CD14-positive monocyte (primary cell): ENCODE measurements around the gene NFE2L3. TPM values are rescaled to one million over a fixed set of nuclear protein-coding genes. Genes with fewer than 3 reads are reported as not detected.

ENCODE experiments used
- DNase-seq, 3 donors: peaks; one replicate each; pipeline ENCODE4 v3.0.0-alpha.2; 2011 to 2022
- H2AFZ ChIP-seq: 2 replicates; pipeline ENCODE4 v1.6.0; 2012; ENCODE audit warnings: mild to moderate bottlenecking, low read depth, low read length, inconsistent platforms; ENCODE audit not compliant: insufficient read depth, poor library complexity, severe bottlenecking
- H3K27ac ChIP-seq, 2 donors: 1 replicate in 1 of 2; 2 replicates in 1 of 2; pipeline ENCODE4 v1.5.1; 2012 to 2013; ENCODE audit warnings: low read length in 2 of 2, control low read depth in 1 of 2, inconsistent platforms in 1 of 2, low read depth in 1 of 2, mild to moderate bottlenecking in 1 of 2
- H3K27me3 ChIP-seq, 2 donors: one replicate each; pipeline versions ENCODE4 v1.6.0 to v1.6.1; 2011 to 2013; ENCODE audit warnings: low read length in 2 of 2; ENCODE audit not compliant: control insufficient read depth in 2 of 2, insufficient read depth in 2 of 2
- H3K36me3 ChIP-seq, 2 donors: replicated peaks in 1 of 2; 1 replicate in 1 of 2; 2 replicates in 1 of 2; pipeline versions ENCODE4 v1.5.1 to v1.6.1; 2012 to 2013; ENCODE audit warnings: low read length in 2 of 2, control low read depth in 1 of 2, inconsistent platforms in 1 of 2, mild to moderate bottlenecking in 1 of 2; ENCODE audit not compliant: insufficient read depth in 2 of 2, control insufficient read depth in 1 of 2
- H3K4me1 ChIP-seq, 2 donors: 1 replicate in 1 of 2; 2 replicates in 1 of 2; pipeline versions ENCODE4 v1.5.1 to v1.6.1; 2012 to 2013; ENCODE audit warnings: low read length in 2 of 2, control low read depth in 1 of 2, inconsistent platforms in 1 of 2, mild to moderate bottlenecking in 1 of 2, moderate library complexity in 1 of 2; ENCODE audit not compliant: insufficient read depth in 2 of 2, control insufficient read depth in 1 of 2
- H3K4me2 ChIP-seq: replicated peaks from 2 replicates; pipeline ENCODE3; 2012; ENCODE audit warnings: low read length, moderate library complexity, mild to moderate bottlenecking; ENCODE audit not compliant: poor library complexity, severe bottlenecking; ENCODE audit errors: extremely low read depth
- H3K4me3 ChIP-seq, 3 experiments: fragments of 200-600 bp in 1 of 3; sonication (generic) in 1 of 3; replicated peaks in 1 of 3; 1 replicate in 2 of 3; 2 replicates in 1 of 3; pipeline ENCODE4 v1.5.1; 2011 to 2013; ENCODE audit warnings: low read length in 3 of 3, mild to moderate bottlenecking in 3 of 3, control low read depth in 2 of 3, low read depth in 2 of 3, inconsistent platforms in 1 of 3, moderate library complexity in 1 of 3
- H3K79me2 ChIP-seq: 2 replicates; pipeline ENCODE4 v1.6.0; 2012; ENCODE audit warnings: mild to moderate bottlenecking, control low read depth, inconsistent platforms, low read length, moderate library complexity; ENCODE audit not compliant: insufficient read depth
- H3K9ac ChIP-seq: 2 replicates; pipeline ENCODE4 v1.6.0; 2017; ENCODE audit warnings: low read length, mild to moderate bottlenecking; ENCODE audit not compliant: insufficient read depth, poor library complexity, severe bottlenecking
- H3K9me3 ChIP-seq, 2 donors: replicated peaks in 1 of 2; 1 replicate in 1 of 2; 2 replicates in 1 of 2; pipeline versions ENCODE4 v1.5.1 to v1.6.1; 2012 to 2013; ENCODE audit warnings: low read length in 2 of 2, control low read depth in 1 of 2; ENCODE audit not compliant: control insufficient read depth in 1 of 2, insufficient read depth in 1 of 2
- H4K20me1 ChIP-seq: 2 replicates; pipeline ENCODE4 v1.6.0; 2012; ENCODE audit warnings: mild to moderate bottlenecking, low read length, control low read depth, moderate library complexity; ENCODE audit not compliant: insufficient read depth
- H3K27ac Mint-ChIP-seq, 7 donors: one replicate each; pipeline ENCODE4 v1.8.0; 2020; ENCODE audit warnings: mild to moderate bottlenecking in 7 of 7, mixed read lengths in 7 of 7, moderate library complexity in 6 of 7, inconsistent platforms in 2 of 7
- H3K27me3 Mint-ChIP-seq, 3 donors: one replicate each; pipeline ENCODE4 v1.8.0; 2021 to 2022; ENCODE audit warnings: low read depth in 3 of 3, mild to moderate bottlenecking in 3 of 3, mixed read lengths in 3 of 3, moderate library complexity in 3 of 3, inconsistent platforms in 1 of 3
- H3K36me3 Mint-ChIP-seq, 2 donors: one replicate each; pipeline ENCODE4 v1.8.0; 2020; ENCODE audit warnings: mixed read lengths in 2 of 2, inconsistent platforms in 1 of 2, mild to moderate bottlenecking in 1 of 2
- H3K4me1 Mint-ChIP-seq: one replicate; pipeline ENCODE4 v1.8.0; 2020; ENCODE audit warnings: mild to moderate bottlenecking, mixed read lengths
- H3K4me3 Mint-ChIP-seq, 2 donors: one replicate each; pipeline ENCODE4 v1.8.0; 2020; ENCODE audit warnings: mild to moderate bottlenecking in 2 of 2, mixed read lengths in 2 of 2, moderate library complexity in 1 of 2
- H3K9me3 Mint-ChIP-seq, 7 donors: one replicate each; pipeline ENCODE4 v1.8.0; 2020 to 2022; ENCODE audit warnings: mixed read lengths in 7 of 7, mild to moderate bottlenecking in 6 of 7, moderate library complexity in 6 of 7, inconsistent platforms in 2 of 7
- WGBS: methylation state at CpG from one replicate; pipeline ENCODE4 v1.1.5; 2013; ENCODE audit warnings: missing lambda C conversion rate; ENCODE audit not compliant: insufficient coverage; 5-methylcytosine and 5-hydroxymethylcytosine counted together
- intact Hi-C, 2 donors: fragments of 100-400 bp; cut with micrococcal nuclease; formaldehyde crosslinking; loops; one replicate each; pipeline versions ENCODE4 v1.15.0 to v1.15.1; 2023
- polyA plus RNA-seq, 3 donors: library from polyadenylated mRNA; depleted of rRNA in 1 of 3; unstranded in 2 of 3; stranded (reverse) in 1 of 3; fragments of 300-500 nt in 2 of 3; fragments of >200 nt in 1 of 3; fragmentation: Illumina TruSeq in 2 of 3; gene quantifications; 1 replicate in 2 of 3; 2 replicates in 1 of 3; pipeline ENCODE4 v1.2.3, GENCODE V29; 2012 to 2021
- TF ChIP-seq, protein P1 (sequence below): fragments of 200-600 bp; IDR thresholded peaks from one replicate; pipeline ENCODE4 v1.8.0; 2022; ENCODE audit warnings: antibody characterized with exemption, mild to moderate bottlenecking

Gene NFE2L3
- polyA plus RNA-seq, 3 donors: 4.4 to 17.2 (median 10.6) TPM

DNA sequence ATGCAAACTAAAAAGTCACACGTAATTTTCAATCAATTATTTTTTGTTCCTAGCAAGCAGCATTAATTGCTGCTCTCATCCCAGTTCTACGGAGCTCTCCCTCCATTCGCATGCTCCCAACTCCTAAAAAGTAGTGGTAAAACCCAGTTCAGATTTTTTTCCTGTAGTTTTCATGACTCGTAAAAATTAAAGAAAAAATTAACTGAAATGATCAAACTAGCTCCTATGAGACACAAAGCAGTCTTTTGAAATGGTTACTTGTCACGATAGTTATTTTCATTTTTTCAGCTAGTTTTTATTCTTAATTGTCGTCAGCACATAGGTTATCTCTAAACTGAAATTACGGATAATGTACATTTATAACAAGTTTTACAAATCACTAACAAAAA, 46.8 kb downstream of the NFE2L3 start:
- Mint-ChIP-seq H3K9me3 (peaks cover 0 to 6% (median 2%) of the 10 kb centered on the region in 7 donors), H3K27ac (peak overlapping the region; percentile 92 to 100 (median 100)), H3K36me3 (peaks cover 45 to 47% of the 10 kb centered on the region in 2 donors), H3K27me3 (peaks cover 0 to 4% (median 0%) of the 10 kb centered on the region in 3 donors), H3K4me1 (peaks cover 42% of the 10 kb centered on the region), H3K4me3 (peak overlapping the region; percentile 99 to 100)
- Histone ChIP-seq H3K4me3 (peak overlapping the region; percentile 65 to 99 (median 67)), H2AFZ (no peak overlapping the region), H3K79me2 (peaks cover 91% of the 10 kb centered on the region), H3K36me3 (peaks cover 34 to 36% of the 10 kb centered on the region in 2 donors), H3K9ac (peak overlapping the region; percentile 91), H4K20me1 (peaks cover 73% of the 10 kb centered on the region), H3K27ac (peak overlapping the region in 1 of 2 donors; percentile 93), H3K27me3 (no peaks in the 10 kb centered on the region), H3K4me2 (peak overlapping the region; percentile 84), H3K9me3 (no peaks in the 10 kb centered on the region), H3K4me1 (peaks cover 45 to 52% of the 10 kb centered on the region in 2 donors)
- DNase-seq: no peak
- intact Hi-C loops: loop anchor here (1.0 to 10.0 kb wide), 7 partner anchors 7 to 306 kb away; partner anchors contain the start of gene NFE2L3 (in 1 of the 2)
- 0% methylated on average over 2 of the region's 7 CpGs for WGBS
- TF ChIP-seq, protein P1, sequence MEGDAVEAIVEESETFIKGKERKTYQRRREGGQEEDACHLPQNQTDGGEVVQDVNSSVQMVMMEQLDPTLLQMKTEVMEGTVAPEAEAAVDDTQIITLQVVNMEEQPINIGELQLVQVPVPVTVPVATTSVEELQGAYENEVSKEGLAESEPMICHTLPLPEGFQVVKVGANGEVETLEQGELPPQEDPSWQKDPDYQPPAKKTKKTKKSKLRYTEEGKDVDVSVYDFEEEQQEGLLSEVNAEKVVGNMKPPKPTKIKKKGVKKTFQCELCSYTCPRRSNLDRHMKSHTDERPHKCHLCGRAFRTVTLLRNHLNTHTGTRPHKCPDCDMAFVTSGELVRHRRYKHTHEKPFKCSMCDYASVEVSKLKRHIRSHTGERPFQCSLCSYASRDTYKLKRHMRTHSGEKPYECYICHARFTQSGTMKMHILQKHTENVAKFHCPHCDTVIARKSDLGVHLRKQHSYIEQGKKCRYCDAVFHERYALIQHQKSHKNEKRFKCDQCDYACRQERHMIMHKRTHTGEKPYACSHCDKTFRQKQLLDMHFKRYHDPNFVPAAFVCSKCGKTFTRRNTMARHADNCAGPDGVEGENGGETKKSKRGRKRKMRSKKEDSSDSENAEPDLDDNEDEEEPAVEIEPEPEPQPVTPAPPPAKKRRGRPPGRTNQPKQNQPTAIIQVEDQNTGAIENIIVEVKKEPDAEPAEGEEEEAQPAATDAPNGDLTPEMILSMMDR: no peak

DNA sequence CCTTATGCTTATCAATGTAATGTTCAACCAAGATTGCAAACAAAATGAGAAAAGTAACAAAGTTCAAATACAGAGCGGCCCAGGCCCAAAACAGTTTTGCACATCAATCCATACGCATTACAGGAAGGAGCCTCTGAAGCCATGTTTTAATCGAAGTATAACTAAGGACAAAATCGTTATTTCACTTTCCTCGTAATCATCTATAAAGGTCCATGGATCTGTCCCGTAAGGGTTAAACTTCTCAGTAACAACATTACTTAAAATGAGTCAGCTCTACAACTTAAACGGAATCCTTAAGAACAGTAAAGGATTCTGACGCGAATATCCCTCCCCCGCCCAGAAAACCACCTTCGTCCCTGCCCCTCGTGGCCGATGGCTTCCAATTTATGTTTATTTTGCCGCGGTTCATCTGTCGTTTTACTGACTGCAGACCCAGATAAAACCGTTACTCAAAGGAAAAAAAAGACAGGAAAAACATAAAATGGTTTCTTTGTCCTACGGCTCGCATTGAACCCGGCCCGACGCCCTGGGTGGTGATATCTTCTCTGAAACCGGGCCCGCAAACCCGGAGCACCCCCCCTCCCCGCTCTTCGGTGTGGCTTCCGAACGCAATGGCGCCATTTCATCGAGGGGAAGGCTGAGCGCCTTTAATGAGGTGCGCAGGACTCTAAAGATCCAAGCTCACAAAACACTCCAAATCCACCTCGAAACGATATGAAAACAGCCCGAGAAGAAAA, 47.5 kb downstream of the NFE2L3 start:
- H3K79me2 ChIP-seq: peaks cover 91% of the 10 kb centered on the region
- H3K36me3 ChIP-seq: peaks cover 28 to 29% of the 10 kb centered on the region in 2 donors
- no peaks in the 10 kb centered on the region for H3K9me3 ChIP-seq
- DNase-seq: peak; percentile 54 to 63 (median 59)
- H4K20me1 ChIP-seq: peaks cover 73% of the 10 kb centered on the region
- intact Hi-C loops: loop anchor here (1.0 to 10.0 kb wide), 11 partner anchors 8 to 307 kb away; partner anchors contain the start of genes NFE2L3 (in 1 of the 2) and SNX10 (in 1 of the 2)
- WGBS: 0% methylated on average over 29 of the region's 36 CpGs
- Mint-ChIP-seq H3K27ac (peak overlapping the region; percentile 92 to 100 (median 100)), H3K4me3 (peak overlapping the region; percentile 99 to 100), H3K27me3 (peaks cover 0 to 4% (median 2%) of the 10 kb centered on the region in 3 donors), H3K9me3 (peaks cover 0 to 6% (median 2%) of the 10 kb centered on the region in 7 donors), H3K36me3 (peaks cover 38 to 40% of the 10 kb centered on the region in 2 donors), H3K4me1 (peaks cover 42% of the 10 kb centered on the region)
- H2AFZ ChIP-seq: no peak overlapping the region
- peak overlapping the region; percentile 89 to 93 for H3K27ac ChIP-seq
- H3K4me2 ChIP-seq: peak overlapping the region; percentile 84
- TF ChIP-seq, protein P1: no peak
- peak overlapping the region; percentile 91 for H3K9ac ChIP-seq
- peaks cover 44 to 52% of the 10 kb centered on the region in 2 donors for H3K4me1 ChIP-seq
- no peaks in the 10 kb centered on the region for H3K27me3 ChIP-seq
- H3K4me3 ChIP-seq: peak overlapping the region; percentile 65 to 99 (median 67)
